HepG2 (cell line): ENCODE results near the gene TMEM125. TPM values are rescaled to one million over a fixed set of nuclear protein-coding genes. Genes with fewer than 3 reads are reported as not detected.

Source experiments
- CTCF ChIP-seq: sonication (generic); formaldehyde crosslinking; IDR thresholded peaks from 2 replicates; pipeline ENCODE4 v1.5.0; 2020; ENCODE audit warnings: mild to moderate bottlenecking, missing genetic modification reagents, moderate library complexity
- DPF2 ChIP-seq: sonication (generic); formaldehyde crosslinking; IDR thresholded peaks from 2 replicates; pipeline ENCODE4 v1.4.0; 2020; ENCODE audit warnings: mild to moderate bottlenecking, low read depth, missing genetic modification reagents, borderline replicate concordance
- HDAC1 ChIP-seq: sonication (generic); formaldehyde crosslinking; IDR thresholded peaks from 2 replicates; pipeline ENCODE4 v1.5.1; 2020; ENCODE audit warnings: mild to moderate bottlenecking, missing genetic modification reagents
- HNF4G ChIP-seq, 2 experiments: sonication (generic) in 1 of 2; formaldehyde crosslinking in 1 of 2; IDR thresholded peaks; 2 replicates each; pipeline versions ENCODE4 v1.4.0 to v1.6.1; 2011 to 2020; ENCODE audit warnings: borderline replicate concordance in 2 of 2, low read depth in 2 of 2, mild to moderate bottlenecking in 2 of 2, low read length in 1 of 2, missing genetic modification reagents in 1 of 2, moderate library complexity in 1 of 2
- IKZF5 ChIP-seq: IDR thresholded peaks from 2 replicates; pipeline ENCODE4 v1.6.1; 2018; ENCODE audit warnings: missing genetic modification reagents, mild to moderate bottlenecking, missing compliant biosample characterization
- MED13 ChIP-seq: sonication (generic); formaldehyde crosslinking; IDR thresholded peaks from 2 replicates; pipeline ENCODE4 v1.5.0; 2020; ENCODE audit warnings: missing genetic modification reagents
- NR1H2 ChIP-seq: sonication (generic); formaldehyde crosslinking; IDR thresholded peaks from 2 replicates; pipeline ENCODE4 v1.8.1; 2022; ENCODE audit warnings: low read depth, missing genetic modification reagents, borderline replicate concordance
- PITX1 ChIP-seq: sonication (generic); formaldehyde crosslinking; IDR thresholded peaks from 2 replicates; pipeline ENCODE4 v1.5.1; 2020; ENCODE audit warnings: mild to moderate bottlenecking, missing genetic modification reagents
- RARA ChIP-seq: IDR thresholded peaks from 2 replicates; pipeline ENCODE4 v1.6.1; 2016; ENCODE audit warnings: missing genetic modification reagents, missing compliant biosample characterization
- SALL1 ChIP-seq: sonication (generic); formaldehyde crosslinking; IDR thresholded peaks from 2 replicates; pipeline ENCODE4 v1.8.0; 2022; ENCODE audit warnings: mild to moderate bottlenecking, missing genetic modification reagents
- ZFP36L1 ChIP-seq: sonication (generic); formaldehyde crosslinking; IDR thresholded peaks from 2 replicates; pipeline ENCODE4 v1.8.0; 2022; ENCODE audit warnings: mild to moderate bottlenecking, missing genetic modification reagents, moderate library complexity
- ZMAT3 ChIP-seq: sonication (generic); formaldehyde crosslinking; conservative IDR thresholded peaks from 2 replicates; pipeline ENCODE4 v1.7.0; 2021; ENCODE audit warnings: missing genetic modification reagents
- ZNF333 ChIP-seq: sonication (generic); formaldehyde crosslinking; IDR thresholded peaks from 2 replicates; pipeline ENCODE4 v1.4.0; 2020; ENCODE audit warnings: mild to moderate bottlenecking, missing genetic modification reagents, borderline replicate concordance
- ZNF512B ChIP-seq: sonication (generic); formaldehyde crosslinking; IDR thresholded peaks from 2 replicates; pipeline ENCODE4 v1.5.1; 2020; ENCODE audit warnings: missing genetic modification reagents, mild to moderate bottlenecking, borderline replicate concordance
- ZNF558 ChIP-seq: sonication (generic); formaldehyde crosslinking; IDR thresholded peaks from 2 replicates; pipeline ENCODE4 v1.9.0; 2022; ENCODE audit warnings: mild to moderate bottlenecking, missing genetic modification reagents, borderline replicate concordance
- ZNF772 ChIP-seq: sonication (generic); formaldehyde crosslinking; IDR thresholded peaks from 2 replicates; pipeline ENCODE4 v1.5.0; 2020; ENCODE audit warnings: mild to moderate bottlenecking, missing genetic modification reagents
- ZSCAN25 ChIP-seq: sonication (generic); formaldehyde crosslinking; IDR thresholded peaks from 2 replicates; pipeline ENCODE4 v1.8.0; 2022; ENCODE audit warnings: mild to moderate bottlenecking, missing genetic modification reagents
- polyA plus RNA-seq, 8 experiments: library from polyadenylated mRNA; depleted of rRNA in 3 of 8; stranded (reverse) in 7 of 8; unstranded in 1 of 8; fragments of >200 nt; fragmentation: Illumina TruSeq in 4 of 8; extraction: Trizol in 4 of 8; gene quantifications; 2 replicates each; pipeline versions ENCODE4 v1.2.1 to v1.2.3, GENCODE V29; 2011 to 2016; ENCODE audit warnings: low read depth in 4 of 8, missing spikeins in 1 of 8, mixed read lengths in 1 of 8; ENCODE audit not compliant: insufficient read depth in 1 of 8
- total RNA-seq, 5 experiments: library from RNA; depleted of rRNA; stranded (reverse); fragments of >200 nt; fragmentation: Illumina TruSeq; extraction: Trizol; gene quantifications; 2 replicates each; pipeline ENCODE4 v1.2.3, GENCODE V29; 2016; ENCODE audit warnings: low read depth in 1 of 5
- TF ChIP-seq, protein P1 (sequence below): sonication (generic); formaldehyde crosslinking; IDR thresholded peaks from 2 replicates; pipeline ENCODE4 v1.5.1; 2020; ENCODE audit warnings: mild to moderate bottlenecking, missing genetic modification reagents, moderate library complexity

TMEM125 gene
- total and polyA plus RNA-seq, 2 of the 13 experiments (the other 11 are each of a cell fraction or from before 2014, with no cell fraction given): 0.03 TPM; not detected in 1

- TF ChIP-seq RARA (peak; percentile 52; the same call in 1 of the 2 replicates), ZNF512B (CRISPR knock-in tag) (peak; percentile 82; the same call in 1 of the 2 replicates), CTCF (CRISPR knock-in tag) (peak; percentile 40), SALL1 (CRISPR knock-in tag) (peak; percentile 66), HDAC1 (CRISPR knock-in tag) (0 out of 2 replicates have a peak, but pooled peaks have one; percentile 41), ZNF558 (CRISPR knock-in tag) (0 out of 2 replicates have a peak, but pooled peaks have one; percentile 35), ZFP36L1 (0 out of 2 replicates have a peak, but pooled peaks have one; percentile 37), ZSCAN25 (CRISPR knock-in tag) (peak; percentile 47; the same call in 1 of the 2 replicates), HNF4G (IDR thresholded peaks at IDR 0.05; ENCODE audit: borderline replicate concordance, low read depth, low read length) (peak; percentile 67), HNF4G (CRISPR knock-in tag; IDR thresholded peaks at IDR 0.05; ENCODE audit: borderline replicate concordance, low read depth) (no peak; the same call in 1 of the 2 replicates), ZNF772 (CRISPR knock-in tag) (0 out of 2 replicates have a peak, but pooled peaks have one; percentile 21), DPF2 (CRISPR knock-in tag) (peak; percentile 29; the same call in 1 of the 2 replicates), NR1H2 (CRISPR knock-in tag) (no peak), PITX1 (peak; percentile 49; the same call in 1 of the 2 replicates), MED13 (CRISPR knock-in tag) (no peak), IKZF5 (CRISPR knock-in tag) (peak; percentile 59; the same call in 1 of the 2 replicates), ZMAT3 (CRISPR knock-in tag) (peak; percentile 62), ZNF333 (CRISPR knock-in tag) (0 out of 2 replicates have a peak, but pooled peaks have one; percentile 21)
- TF ChIP-seq, protein P1, sequence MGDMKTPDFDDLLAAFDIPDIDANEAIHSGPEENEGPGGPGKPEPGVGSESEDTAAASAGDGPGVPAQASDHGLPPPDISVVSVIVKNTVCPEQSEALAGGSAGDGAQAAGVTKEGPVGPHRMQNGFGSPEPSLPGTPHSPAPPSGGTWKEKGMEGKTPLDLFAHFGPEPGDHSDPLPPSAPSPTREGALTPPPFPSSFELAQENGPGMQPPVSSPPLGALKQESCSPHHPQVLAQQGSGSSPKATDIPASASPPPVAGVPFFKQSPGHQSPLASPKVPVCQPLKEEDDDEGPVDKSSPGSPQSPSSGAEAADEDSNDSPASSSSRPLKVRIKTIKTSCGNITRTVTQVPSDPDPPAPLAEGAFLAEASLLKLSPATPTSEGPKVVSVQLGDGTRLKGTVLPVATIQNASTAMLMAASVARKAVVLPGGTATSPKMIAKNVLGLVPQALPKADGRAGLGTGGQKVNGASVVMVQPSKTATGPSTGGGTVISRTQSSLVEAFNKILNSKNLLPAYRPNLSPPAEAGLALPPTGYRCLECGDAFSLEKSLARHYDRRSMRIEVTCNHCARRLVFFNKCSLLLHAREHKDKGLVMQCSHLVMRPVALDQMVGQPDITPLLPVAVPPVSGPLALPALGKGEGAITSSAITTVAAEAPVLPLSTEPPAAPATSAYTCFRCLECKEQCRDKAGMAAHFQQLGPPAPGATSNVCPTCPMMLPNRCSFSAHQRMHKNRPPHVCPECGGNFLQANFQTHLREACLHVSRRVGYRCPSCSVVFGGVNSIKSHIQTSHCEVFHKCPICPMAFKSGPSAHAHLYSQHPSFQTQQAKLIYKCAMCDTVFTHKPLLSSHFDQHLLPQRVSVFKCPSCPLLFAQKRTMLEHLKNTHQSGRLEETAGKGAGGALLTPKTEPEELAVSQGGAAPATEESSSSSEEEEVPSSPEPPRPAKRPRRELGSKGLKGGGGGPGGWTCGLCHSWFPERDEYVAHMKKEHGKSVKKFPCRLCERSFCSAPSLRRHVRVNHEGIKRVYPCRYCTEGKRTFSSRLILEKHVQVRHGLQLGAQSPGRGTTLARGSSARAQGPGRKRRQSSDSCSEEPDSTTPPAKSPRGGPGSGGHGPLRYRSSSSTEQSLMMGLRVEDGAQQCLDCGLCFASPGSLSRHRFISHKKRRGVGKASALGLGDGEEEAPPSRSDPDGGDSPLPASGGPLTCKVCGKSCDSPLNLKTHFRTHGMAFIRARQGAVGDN (CRISPR knock-in tag): peak; percentile 56
Observed at GRCh38 chr1:43285269-43285990, 15.6 kb downstream of the TMEM125 start, which contains the start of gene C1orf210 (continued).
